GM12875 (cell line): ENCODE results near the gene GAK.

Experiments used
- H3K4me3 ChIP-seq: one replicate; pipeline ENCODE4 v1.5.1; 2011; ENCODE audit warnings: low read depth, low read length, control low read depth
- CTCF ChIP-seq: IDR thresholded peaks from 2 replicates; pipeline ENCODE4 v1.5.1; 2011; ENCODE audit warnings: low read depth, mild to moderate bottlenecking, control low read depth, inconsistent platforms, low read length, moderate library complexity, borderline replicate concordance; ENCODE audit not compliant: insufficient read depth

Gene GAK

GRCh38 chr4:917992-918391, 14.1 kb downstream of the GAK start:
- H3K4me3 ChIP-seq: no peak overlapping the region
- no peak for TF ChIP-seq CTCF

GRCh38 chr4:917466-917865, 14.7 kb downstream of the GAK start:
- no peak overlapping the region for H3K4me3 ChIP-seq
- no peak for TF ChIP-seq CTCF

GRCh38 chr4:915595-915994, 16.5 kb downstream of the GAK start:
- TF ChIP-seq CTCF: no peak
- no peak overlapping the region for H3K4me3 ChIP-seq

GRCh38 chr4:915041-915474, 17.1 kb downstream of the GAK start:
- H3K4me3 ChIP-seq: no peak overlapping the region

GRCh38 chr4:914531-914930, 17.6 kb downstream of the GAK start:
- H3K4me3 ChIP-seq: no peak overlapping the region
- TF ChIP-seq CTCF: no peak

More at GRCh38 chr4:915041-915474, 17.1 kb downstream of the GAK start:
- no peak for TF ChIP-seq CTCF

GRCh38 chr4:913280-913618, 18.9 kb downstream of the GAK start:
- H3K4me3 ChIP-seq: no peak overlapping the region
- no peak for TF ChIP-seq CTCF

GRCh38 chr4:912548-913279, 19.4 kb downstream of the GAK start:
- TF ChIP-seq CTCF: no peak
- no peak overlapping the region for H3K4me3 ChIP-seq
